Activated CD4-positive, alpha-beta T cell treated with anti-CD3 and anti-CD28 coated beads, Interleukin-10, Interleukin-2, amounts not matched to agents 100 ng/mL and 50 ng/mL, durations not matched to agents 16 hours and 8 hours (primary cell): ENCODE measurements around the gene ARHGAP44.

Source experiments
- DNase-seq: peaks from one replicate; pipeline ENCODE4 v3.0.0-alpha.2; 2020

ARHGAP44 gene

DNA sequence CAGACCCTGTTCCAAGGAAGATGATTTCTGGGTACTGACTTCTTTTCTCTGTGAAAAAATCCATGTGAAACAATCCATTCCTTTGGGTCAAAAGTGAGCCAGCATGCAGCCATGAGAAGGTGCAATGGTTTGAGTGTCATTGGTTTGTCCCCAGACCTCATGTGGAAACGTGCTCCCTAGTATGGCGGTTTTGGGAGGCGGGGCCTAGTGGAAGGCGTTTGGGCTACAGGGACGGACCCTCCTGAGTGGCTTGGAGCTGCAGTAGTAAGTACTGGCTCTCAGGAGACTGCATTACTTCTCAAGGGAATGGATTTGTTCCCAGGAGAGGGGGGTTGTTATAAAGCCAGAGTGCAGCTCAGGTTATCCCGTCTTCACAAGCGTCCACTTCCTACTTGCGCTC lies 209.2 kb downstream of the ARHGAP44 start:
- no peak for DNase-seq

DNA sequence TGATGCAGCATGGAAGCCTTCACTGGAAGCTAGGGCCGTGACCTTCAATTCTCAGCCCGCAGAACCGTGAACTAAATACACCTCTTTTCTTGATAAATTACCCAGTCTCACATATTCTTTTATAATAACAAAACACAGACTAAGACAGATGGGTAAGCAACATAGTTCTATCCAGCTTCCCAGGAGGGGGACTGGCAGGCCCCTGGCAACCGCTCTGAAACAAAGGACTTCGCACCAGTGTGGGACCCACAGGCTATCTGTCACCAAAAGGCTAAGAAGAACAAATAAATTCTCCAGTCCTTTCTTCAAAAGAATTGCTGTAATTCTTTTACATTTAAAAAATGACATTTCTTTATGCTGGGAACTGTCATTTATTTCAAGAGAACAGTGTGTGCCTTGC lies 209.6 kb downstream of the ARHGAP44 start:
- DNase-seq = no peak

DNA sequence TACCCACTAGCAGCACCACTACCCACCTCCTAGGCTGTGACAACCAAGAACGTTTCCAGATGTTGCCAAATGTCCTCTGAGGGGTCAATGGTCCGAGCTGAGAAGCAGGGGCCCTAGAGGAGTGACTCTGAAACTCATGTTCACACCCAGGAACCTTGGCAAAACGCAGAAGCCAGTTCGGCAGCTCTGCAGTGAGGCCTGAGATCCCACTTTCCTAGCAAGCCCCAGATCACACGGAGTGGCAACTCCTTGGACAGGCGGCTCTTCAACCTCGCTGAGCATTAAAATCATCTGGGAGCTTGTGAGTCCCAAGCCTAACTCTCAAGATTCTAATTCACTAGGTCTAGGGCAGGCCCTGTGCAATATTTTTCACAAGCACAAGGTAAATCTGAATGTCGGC lies 211.3 kb downstream of the ARHGAP44 start:
- DNase-seq = no peak

DNA sequence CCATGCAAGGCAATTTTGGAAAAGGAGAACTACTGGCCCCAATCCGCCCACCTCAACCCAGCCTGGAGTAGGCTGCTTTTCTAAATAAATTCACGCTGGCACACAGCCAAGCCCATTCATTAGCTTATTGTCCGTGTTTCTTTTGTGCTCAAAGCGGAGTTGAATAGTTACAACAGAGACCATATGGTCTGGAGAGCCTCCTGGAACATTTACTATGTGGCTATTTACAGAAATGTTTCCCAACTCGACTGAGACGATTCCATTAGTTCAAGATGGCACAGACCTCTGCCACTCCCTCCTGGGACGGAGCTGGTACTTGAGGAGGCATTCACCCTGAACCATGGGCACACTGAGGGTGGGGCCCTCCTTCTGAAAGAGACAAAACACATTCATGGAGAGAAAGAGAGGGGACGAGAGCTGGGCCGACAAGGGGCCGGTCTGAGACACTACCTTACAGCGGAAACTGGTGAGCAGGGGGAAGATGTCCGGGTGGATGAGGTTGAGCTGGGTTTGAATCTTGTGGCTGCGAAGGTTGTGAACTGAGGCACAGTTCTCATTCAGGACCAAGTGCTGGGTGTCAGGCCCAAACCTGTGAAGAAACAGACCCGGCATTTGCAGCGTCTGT lies 212.8 kb downstream of the ARHGAP44 start:
- DNase-seq = no peak

DNA sequence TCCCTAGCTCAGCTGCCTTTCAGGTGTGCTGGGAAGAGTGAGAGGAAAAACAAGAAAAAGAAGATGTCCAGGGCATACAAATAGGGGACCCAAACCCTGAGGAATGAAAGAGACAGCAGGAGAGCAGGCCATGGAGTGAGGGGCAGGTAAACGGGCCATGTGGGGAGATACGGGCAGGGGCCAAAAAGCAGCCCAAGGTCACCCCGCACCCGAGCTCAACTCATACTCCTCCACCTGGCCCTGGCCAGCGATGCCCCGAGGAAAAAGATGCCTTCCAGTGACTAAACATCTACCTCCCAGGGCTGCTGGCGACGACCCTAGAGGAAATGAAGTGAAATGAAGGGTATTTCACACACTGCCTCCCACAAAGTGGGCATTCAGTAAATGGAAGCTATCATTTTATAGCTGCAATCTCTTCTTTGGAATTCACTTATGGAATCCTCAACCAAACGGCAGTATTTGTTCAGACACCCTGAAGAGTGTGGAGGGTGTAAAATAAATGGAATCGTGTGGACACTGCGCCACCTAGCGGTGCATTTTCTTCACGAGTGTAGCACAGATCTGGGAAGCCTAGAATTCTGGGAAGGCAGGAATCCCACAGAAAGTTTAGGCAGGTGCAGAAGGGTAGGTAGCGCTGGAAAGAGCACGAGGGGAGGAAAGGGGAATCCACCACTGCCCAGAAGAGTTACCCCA lies 213.6 kb downstream of the ARHGAP44 start:
- peak; percentile 38 for DNase-seq

DNA sequence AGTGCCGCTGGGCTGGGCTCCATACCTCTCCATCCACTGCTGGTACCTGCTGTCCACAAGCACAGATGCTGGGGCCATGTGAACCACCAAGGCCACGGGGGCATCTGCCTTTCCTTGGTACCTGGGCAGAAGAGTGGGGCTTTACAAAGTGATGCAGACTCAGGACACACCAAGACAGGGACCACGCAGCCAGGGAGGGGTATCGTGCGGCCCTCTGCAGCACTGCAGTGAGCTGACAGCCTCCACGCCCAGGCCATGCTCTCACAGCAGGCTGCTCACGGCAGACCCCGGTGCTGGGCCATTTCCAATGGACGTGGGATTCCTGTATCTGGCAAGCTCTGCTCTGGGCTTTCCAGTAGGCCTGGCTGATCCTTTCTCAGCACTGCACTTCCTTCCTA lies 214.2 kb downstream of the ARHGAP44 start:
- DNase-seq = no peak

DNA sequence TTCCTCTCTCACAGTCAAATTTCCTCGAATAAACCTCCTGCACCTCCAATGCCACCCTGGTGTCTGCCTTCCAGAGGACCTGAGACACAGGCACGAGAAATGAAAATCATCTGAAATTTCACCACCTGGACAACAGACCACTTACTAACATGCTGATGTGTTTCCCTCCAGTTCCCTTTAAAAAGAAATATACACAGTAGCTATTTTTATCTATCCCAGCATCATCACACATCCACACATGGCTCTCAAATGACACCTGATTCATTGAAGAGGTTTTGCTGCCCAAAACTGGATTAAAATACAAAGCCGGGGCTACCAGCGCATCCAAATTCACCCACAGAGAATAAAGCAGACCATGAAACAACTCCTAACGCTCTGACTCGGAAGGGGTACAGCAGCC lies 214.6 kb downstream of the ARHGAP44 start:
- DNase-seq = no peak

DNA sequence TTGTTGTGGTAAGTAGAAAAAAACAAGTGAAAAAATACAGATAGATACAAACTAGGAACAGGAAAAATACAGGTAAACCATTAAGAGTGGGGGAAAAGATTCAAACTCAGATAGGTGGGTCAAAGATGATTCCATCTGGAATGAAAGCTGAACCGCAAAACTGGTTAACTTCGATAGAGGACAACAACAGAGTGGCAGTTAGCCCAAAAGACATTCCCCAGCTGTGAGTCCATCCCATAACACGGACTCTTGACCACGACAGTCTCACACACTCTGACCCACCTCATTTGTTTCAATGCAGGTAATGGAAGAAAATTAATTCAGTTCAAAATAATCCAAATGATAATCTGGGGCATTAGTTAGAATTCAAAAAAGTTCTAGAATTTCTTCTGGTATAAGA lies 215.0 kb downstream of the ARHGAP44 start:
- DNase-seq = no peak

DNA sequence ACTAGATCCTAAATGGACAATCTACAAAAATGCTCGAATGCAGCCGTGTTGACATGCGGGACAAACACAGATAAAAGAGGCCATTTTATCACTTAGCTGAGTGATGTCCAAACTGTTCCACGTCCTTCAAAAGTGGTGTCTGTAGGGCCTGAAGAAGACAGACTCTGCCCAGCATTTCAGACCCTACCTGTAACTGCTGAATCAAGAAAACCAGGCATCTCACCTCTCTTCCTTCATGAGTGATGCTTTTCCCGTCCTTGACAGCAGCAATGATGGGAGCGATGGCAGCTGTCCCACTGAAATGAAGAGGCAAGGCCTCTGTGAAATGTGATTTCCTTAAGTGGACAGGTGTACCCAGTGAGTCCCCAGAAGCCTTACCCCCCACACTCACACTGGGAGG lies 216.2 kb downstream of the ARHGAP44 start:
- no peak for DNase-seq

DNA sequence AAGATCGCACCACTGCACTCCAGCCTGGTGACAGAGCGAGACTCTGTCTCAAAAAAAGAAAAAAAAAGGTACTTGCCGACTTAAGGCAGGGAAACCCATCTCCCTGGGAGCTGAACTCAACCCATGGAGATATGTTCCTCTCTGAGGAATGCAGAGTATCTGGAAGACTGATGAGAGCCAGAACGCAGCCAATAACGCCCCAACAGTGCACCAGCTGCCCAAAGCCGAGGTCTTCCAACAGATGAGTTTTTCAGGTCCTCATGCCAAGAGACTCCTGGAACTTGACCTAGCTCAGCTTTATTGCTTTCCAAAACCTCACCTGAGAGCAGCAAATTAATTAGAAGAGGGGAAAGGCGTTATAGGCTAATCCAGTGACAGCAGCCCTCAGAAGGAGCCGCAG lies 219.2 kb downstream of the ARHGAP44 start:
- DNase-seq = no peak

DNA sequence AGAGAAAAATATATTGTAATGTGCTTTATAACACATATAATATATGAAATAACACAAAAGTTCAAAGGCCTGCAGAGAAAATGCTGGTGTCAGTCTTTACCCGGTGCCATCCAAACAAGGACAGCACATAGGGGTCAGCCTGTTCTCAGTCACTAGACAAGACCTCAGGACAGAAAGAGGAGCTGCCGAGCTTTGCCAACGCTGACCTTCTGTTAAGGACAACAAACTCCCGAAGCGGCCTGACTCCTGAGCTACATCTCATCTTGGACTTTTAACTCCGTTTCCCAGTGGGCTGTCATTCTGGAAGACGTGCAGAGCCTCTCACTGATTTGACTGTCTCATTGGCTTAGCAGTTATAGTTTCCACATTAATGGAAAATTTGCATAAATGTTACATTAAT lies 221.7 kb downstream of the ARHGAP44 start:
- no peak for DNase-seq

DNA sequence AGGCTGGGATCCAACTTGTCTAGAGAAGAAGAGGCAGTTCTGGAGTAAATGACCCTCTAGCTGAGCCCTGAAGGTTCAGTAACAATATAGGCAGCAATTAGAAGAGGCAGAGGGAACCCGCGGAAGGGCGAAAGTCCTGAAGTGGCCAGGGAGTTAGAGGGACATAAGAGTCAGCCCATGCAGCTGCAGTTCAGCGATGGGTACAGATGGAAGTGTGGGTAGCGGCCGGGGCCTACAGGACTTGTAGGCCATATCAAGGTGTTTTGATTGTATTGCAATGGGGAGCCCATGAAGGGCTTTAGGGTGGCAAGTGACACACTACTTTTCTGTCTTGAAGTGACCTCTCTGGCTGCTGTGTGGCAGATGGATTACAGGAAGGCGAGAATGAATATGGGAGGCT lies 225.5 kb downstream of the ARHGAP44 start:
- DNase-seq = no peak

DNA sequence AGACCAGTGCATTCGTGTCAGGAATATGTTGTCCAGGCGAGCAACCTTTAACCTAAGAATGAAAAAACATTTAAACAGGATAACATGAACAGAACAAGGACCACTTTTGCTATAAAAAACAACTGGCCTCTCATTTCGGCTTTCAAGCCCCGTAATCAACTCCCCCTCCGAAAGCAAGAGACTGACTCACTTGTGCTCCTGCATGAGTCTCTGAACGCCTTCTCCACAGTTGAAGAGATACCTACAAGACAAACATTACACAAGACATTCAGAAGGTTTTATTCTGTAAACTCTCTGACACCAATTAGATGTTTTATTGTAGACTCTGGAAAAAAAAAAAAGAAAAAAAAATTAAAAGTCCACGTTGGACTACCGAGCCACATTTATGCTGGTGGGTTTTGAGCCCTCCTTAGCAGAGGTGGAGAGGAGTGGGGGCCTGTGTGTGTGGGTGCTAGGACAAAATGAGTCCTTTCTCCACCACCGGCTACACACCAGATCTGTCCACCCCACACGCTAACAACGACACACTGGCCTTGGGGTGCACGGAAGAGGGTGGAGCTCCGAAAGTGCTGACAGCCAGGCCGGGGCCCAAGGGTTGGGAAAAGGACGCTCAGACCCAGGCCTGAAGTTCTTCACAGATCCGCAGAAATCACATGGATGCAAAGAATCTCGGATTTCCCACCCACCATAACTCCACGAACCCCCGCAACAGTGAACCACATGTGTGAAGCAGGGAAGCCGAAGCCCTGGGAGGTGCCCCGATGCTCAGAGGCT lies 227.8 kb downstream of the ARHGAP44 start:
- peak; percentile 53 for DNase-seq

DNA sequence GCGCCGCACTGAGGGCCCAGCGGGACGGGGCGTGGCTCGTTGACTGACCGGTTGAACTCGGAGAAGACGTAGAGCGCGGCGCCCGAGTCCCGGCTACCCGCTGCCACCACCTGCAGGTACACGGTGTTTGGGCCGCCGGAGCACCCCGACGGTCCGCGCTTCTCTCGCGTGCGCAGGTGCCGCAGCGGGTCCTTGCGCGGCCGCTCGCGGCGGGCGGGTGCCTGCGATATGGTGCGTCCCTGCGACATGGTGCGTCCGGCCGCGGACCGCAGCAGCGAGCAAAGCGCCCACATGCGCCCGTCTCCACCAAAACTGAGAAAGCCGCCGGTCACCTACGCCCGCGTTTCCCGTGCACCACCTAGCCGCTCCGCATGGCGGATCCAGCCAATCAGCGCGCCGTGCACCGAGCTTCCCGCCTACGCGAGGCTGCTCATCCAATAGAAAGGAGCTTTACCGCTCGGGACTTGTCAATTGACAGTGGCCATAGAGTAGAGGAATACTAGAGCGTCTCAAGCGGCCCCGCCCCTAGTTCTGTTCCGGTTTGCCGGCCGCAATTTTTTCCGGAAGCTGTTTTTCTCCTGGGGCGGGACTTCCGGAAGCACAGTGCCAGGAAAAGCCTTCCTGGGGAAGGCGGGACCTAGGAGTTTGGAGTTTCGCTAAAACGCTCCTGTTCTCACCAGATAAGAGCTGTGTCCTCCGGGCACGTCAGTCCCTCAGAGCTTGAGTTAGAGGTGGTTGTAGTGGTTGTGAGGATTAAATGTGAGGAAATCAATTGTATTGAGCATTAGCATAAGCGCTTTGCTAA lies 228.6 kb downstream of the ARHGAP44 start, which contains the start of gene ELAC2:
TSS of gene ELAC2 (minus strand) at position 373 of the 805 bp plus-strand sequence. CDS start at position 293, 80 bp downstream.
- peak; percentile 98 for DNase-seq

DNA sequence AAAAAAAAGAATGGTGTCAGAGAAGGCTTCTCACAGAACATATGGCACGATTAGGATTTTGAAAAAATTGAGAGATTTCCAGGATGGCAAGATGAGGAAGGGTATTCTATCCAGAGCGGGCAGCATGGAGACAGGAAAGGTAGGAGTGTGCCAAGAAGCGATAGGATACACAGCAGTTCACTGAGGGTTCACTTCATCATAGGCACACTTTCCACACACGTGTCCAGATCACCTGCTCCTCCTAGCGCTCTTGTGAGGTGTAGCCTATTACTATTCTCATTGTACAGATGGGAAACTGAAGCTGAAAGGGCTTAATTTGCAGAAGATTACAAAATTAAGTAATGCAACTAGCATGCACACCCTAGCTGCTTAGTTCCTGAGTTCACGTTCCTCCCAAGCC lies 234.7 kb downstream of the ARHGAP44 start:
- no peak for DNase-seq

DNA sequence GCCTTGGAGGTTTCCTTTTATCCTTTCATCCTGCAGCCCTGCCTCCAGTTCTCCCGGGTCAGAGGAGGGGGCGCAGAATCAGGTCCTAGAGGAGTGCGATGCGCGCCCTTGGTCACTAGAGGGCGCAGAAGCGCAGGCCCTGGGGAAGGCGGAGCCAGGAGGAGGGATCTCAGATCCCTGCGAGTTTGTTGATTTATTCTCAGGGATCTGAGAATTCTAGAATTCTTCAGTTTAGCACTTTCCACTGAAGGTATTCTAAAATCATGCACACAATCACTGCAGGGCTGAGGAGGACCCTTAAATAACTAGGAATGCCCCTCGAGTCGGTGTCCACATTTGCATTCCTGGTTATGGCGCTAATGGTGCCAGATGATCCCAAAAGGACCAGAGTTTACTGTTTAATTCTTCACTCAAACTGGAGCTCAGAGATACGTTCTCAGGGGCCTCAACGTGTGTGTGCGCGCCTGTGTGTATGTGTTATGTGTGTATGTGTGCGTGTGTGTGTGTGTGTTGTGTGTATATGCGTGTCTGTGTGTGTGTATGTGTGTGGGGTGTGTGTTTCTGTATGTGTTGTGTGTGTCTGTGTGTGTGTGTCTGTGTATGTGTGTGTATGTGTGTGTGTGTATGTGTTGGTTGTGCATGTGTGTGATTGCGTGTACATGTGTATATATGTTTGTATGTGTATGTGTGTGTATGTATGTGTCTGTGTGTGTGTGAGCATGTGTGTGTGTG lies 235.4 kb downstream of the ARHGAP44 start:
- DNase-seq = peak; percentile 74

DNA sequence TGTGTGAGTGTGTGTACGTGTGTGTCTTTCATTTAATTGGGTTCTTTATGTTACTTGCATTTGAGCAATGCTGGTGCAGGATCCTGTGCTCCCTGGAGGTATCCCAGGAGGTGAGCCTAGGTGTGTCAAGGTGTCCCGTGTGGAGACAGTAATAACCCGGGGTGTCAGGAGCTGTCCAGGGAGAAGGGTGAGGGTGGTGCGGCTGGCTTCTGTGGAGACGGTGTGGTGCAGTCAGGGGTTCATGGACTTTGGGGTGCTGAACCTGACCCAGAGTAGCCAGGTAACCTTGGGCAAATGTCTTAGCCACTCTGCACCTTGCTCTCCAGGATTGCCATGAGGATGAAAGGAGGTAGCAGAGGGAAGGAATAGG lies 235.9 kb downstream of the ARHGAP44 start:
- DNase-seq = no peak

DNA sequence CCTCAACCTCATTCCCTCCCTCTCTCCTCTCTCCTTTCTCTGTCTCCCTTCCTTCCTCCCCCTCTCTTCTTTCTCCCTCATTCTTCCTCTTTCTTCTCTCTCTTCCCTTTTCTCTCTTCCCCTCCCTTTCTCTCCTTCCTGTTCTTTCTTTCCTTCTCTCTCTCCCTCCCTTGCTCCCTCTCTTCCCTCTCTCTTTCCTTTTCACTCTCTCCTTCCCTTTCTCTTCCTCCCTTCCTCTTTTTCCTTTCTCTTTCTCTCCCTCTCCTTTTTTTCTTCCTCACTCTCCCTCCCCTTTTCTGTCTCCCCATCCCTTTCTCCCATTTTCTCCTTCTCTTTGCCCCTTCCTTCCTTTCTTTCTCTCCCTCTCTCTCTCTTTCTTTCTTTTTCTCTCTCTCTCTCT lies 236.4 kb downstream of the ARHGAP44 start:
- DNase-seq = no peak

DNA sequence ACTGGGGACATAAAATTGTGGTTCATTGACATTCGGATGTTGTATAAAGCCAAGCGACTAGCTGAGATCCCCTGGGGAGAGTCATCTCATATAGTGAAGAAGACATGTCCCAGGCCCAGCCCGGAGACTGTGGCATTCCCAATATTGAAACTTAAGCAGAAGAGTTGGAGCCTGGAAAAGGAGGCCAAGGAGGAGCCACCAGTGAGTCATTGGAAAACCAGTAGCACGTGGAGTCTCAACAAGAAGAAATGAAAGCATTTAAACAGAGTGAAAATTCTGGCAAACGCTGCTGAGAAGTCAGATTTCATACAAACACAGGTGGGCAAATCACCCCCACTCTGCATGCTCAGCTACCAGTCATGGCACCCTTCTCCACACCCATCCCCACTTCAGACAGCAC lies 237.9 kb downstream of the ARHGAP44 start:
- no peak for DNase-seq

DNA sequence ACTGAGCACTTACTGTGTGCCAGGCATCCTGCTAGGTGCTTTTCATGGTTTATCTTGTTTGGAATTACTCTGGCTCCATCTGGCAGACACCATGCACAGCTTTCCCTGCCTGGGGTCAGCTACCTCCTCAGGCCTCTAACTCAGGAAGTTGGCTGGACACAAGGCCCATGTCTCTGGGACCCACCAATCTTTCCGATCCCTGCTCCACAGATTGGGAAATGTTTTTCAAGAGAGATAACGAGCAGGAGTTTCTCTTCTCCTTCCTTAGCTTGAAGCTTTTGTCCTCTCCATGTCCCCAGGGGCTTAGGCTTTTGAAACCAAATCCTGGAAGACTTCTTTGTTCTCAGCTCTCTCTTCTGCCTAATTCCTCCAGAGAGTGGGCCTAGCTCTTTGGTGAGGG lies 240.0 kb downstream of the ARHGAP44 start:
- DNase-seq = no peak

DNA sequence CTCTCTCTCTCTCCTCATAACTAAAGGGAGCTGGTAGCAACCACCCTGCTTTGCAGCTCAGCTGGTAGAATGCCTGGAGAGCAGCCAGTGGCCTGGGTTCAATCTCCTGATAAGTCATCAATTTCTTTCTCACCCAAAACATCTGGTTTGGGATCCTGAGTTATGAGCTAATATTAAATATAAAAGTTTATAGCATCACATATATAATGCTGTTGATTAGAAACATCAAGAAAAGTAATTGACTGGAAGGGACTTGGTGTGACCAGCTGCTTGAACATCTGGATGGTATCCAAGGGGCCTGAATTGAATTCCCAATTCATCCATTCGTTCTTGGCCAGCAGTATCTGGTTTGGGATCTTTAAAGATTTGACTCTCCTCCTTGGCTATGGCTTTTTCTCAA lies 240.8 kb downstream of the ARHGAP44 start:
- no peak for DNase-seq

DNA sequence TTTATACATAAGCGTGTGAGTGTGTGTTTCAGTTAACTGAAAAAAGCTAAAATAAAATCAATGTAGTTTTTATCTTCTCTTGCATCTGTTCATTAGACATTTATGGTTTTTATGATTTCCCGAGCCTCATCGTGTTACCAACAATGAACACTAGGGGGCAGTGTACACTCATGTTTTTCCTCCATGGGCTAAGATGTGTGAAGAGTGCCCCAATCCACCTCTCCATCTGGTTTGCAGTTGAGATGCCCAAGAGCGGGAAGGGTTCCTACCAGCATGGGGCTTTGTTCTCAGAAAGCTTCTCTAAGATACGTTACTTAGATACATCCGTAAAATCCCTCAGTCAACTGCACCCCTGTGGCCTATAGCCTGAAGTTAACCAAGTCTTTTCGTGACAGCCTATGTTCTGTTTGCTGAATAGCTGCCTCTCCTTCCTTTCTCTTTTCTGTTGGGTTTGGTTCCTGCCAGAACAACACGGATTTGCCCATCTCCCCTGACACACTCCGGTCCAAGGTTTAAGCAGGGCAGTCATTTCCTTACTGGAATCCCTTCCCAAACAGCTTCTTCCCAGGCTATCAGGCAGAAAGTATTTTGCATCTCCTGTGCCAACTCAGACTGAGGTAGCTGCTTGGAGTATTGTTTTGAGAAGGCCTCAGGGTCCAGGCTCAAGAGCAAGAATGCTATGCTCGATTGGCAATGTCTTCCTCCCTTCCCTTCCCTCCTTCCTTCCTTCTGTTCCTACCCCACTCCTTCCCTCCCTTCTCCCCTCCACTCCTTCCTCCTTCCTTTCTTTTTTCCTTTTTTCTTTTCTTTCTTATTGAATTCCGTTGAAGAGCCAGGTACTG lies 241.4 kb downstream of the ARHGAP44 start:
- peak; percentile 59 for DNase-seq
